Measurements from ENCODE around the gene MAP10. TPM values are rescaled to one million over a fixed set of nuclear protein-coding genes. Genes with fewer than 3 reads are reported as not detected.

Gene MAP10, protein sequence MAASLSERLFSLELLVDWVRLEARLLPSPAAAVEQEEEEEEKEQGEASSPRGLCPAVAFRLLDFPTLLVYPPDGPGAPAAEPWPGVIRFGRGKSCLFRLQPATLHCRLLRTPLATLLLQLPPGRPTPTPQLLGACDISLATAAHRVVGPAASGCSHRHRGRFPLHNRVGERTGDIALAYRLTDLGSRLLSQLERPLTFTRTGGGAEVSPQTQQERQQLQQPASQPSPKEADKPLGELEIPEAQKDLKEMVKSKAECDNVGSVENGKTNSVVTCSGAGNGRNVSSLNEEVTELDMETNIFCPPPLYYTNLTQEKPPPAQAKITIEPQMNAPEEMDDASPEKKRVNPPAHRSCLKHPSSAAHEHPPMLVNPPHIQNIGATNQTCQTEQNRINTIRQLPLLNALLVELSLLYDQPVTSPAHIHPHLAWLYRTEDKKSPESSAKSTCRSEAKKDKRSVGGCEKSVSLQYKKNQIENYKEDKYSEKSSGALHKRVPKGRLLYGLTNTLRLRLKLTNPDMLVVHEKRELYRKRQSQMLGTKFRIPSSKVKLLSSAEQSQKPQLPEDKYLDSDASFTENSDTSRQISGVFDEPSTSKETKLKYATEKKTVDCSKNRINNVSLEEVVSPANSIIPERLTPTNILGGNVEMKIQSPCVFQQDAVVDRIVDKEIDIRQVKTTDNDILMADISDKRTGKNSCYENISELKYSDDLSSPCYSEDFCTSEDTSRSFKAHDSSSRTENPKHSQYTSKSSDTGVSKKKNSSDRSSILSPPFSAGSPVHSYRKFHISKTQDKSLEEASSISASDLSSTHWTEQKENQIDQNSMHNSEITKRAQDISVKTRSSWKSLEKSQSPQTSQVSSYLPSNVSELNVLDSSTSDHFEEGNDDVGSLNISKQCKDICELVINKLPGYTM
- total RNA-seq, result 1 to 10 TPM; 1.4 to 2.7 (median 1.5) TPM
- total RNA-seq (2013), result 4.2 TPM
- 2.0 to 13.0 (median 4.4) reads per million in 29 experiments for total RNA-seq

DNA sequence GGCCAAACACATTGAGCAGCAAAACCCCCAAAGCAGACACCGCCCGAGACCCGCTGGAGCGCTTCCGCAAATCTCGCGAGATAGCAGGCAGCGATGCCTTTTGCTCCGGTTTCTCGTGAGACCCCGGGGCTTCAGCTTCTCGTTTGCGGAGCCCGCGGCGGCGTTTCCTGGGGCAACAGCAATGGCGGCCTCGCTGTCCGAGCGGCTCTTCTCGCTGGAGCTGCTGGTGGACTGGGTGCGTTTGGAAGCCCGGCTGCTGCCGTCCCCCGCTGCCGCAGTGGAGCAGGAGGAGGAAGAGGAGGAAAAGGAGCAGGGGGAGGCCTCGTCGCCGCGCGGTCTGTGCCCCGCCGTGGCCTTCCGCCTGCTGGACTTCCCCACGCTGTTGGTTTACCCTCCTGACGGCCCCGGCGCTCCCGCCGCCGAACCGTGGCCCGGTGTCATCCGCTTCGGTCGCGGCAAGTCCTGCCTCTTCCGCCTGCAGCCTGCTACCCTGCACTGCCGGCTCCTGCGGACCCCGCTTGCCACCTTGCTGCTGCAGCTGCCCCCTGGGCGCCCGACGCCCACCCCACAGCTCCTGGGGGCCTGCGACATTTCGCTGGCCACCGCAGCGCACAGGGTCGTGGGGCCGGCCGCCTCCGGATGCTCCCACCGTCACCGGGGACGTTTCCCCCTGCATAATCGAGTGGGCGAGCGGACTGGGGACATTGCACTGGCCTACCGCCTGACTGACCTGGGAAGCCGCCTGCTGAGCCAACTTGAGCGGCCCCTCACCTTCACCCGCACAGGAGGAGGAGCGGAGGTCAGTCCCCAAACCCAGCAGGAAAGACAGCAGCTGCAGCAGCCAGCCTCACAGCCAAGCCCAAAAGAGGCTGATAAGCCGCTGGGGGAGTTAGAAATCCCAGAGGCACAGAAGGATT, at the start of gene MAP10:
Gene MAP10, plus strand, starts transcription at position 148 of the 917 bp plus-strand sequence. Its CDS starts 34 bp downstream, at position 182.
- no peaks in the 10 kb centered on the region for H3K36me3 ChIP-seq (ENCODE audit: control insufficient read depth in 2 of 2, extremely low read depth in 1 of 2, insufficient read depth in 1 of 2, low read length in 1 of 2)
- CTCF ChIA-PET, result no interaction called here
- H3K27ac ChIP-seq (ENCODE audit: low read length), result peak within 1 kb of the TSS; percentile 75
- H3K9me3 ChIP-seq, result no peaks in the 10 kb centered on the region
- POLR2A ChIA-PET, result no interaction called here
- Mint-ChIP-seq H3K9me3 (peaks cover 8 to 25% (median 20%) of the 10 kb centered on the region in 3 donors), H3K27me3 (no peaks in the 10 kb centered on the region), H3K36me3 (no peaks in the 10 kb centered on the region), H3K4me3 (peak within 1 kb of the TSS; percentile 87 to 91 (median 87)), H3K4me1 (peaks cover 21 to 23% (median 22%) of the 10 kb centered on the region in 3 donors), H3K27ac (peak within 1 kb of the TSS; percentile 79 to 84)
- peak; percentile 78 to 87 (median 84) for ATAC-seq (replicated peaks in 1 of 4)
- no peaks in the 10 kb centered on the region for H3K27me3 ChIP-seq (replicated peaks in 1 of 2; ENCODE audit: control insufficient read depth in 2 of 2, extremely low read depth in 1 of 2, insufficient read depth in 2 of 2, low read length in 1 of 2)
- peaks cover 2 to 15% of the 10 kb centered on the region in 2 experiments for H3K4me1 ChIP-seq (ENCODE audit: control insufficient read depth in 1 of 2, extremely low read depth in 1 of 2, insufficient read depth in 2 of 2, low read length in 2 of 2)
- WGBS (ENCODE audit: insufficient coverage), result 3% methylated on average over 70 of the region's 75 CpGs
- peak within 1 kb of the TSS; percentile 87 to 90 for H3K4me3 ChIP-seq (ENCODE audit: control insufficient read depth in 1 of 2, extremely low read depth in 1 of 2, low read length in 1 of 2)
- DNase-seq, result peak; percentile 50 to 78 (median 62)

DNA sequence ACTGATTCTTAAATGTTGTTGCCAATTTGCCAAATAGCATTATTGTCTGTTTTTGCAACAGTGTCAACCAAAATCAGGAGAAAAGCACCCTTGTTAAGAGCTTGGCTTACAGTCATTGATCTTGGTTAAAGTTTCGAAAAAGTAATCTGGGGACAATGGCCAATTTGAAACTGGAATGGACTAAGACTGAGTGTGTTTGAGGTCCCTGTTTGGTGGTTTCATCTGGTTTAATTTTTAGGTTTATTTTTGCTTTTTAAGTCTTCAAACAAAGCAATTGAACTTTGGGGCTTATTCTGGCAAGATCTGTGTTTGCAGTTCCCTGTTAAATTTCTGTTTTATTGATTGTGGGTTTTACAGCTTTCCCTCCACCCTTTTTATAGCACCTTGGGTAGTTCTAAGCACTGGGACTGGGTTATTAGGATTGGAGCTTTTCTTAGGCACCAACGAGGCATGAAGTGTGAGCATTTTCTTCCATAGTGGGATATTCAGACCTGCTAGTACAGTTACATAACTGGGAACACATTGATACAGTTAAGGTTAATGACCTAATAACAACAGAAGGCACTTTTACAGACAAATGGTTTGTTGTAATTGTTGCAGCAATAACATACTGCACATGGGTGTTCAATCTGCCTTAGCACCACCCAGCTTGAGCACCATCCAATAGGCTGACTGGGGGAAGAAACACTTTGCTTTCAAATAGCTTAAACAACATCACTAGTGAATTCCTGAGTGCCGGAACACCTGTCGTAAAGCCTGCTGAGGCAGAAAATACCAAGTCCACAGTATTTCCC, 40.6 kb upstream of the MAP10 start:
- ATAC-seq (replicated peaks in 1 of 4) (no peak), DNase-seq (no peak)
- no peak overlapping the region for H3K27ac Mint-ChIP-seq
- Histone ChIP-seq H3K4me3 (ENCODE audit: control insufficient read depth in 1 of 2, extremely low read depth in 1 of 2, low read length in 1 of 2) (no peak overlapping the region), H3K27me3 (replicated peaks in 1 of 2; ENCODE audit: control insufficient read depth in 2 of 2, extremely low read depth in 1 of 2, insufficient read depth in 2 of 2, low read length in 1 of 2) (peaks cover 0 to 2% of the 10 kb centered on the region in 2 experiments), H3K27ac (ENCODE audit: low read length) (no peak overlapping the region), H3K4me1 (ENCODE audit: control insufficient read depth in 1 of 2, extremely low read depth in 1 of 2, insufficient read depth in 2 of 2, low read length in 2 of 2) (no peaks in the 10 kb centered on the region), H3K36me3 (ENCODE audit: control insufficient read depth in 2 of 2, extremely low read depth in 1 of 2, insufficient read depth in 1 of 2, low read length in 1 of 2) (no peaks in the 10 kb centered on the region), H3K9me3 (no peaks in the 10 kb centered on the region)
- peaks cover 0 to 10% (median 8%) of the 10 kb centered on the region in 3 donors for H3K9me3 Mint-ChIP-seq
- POLR2A ChIA-PET, result no interaction called here
- CTCF ChIA-PET, result no interaction called here
- peaks cover 10 to 14% of the 10 kb centered on the region in 2 donors for H3K27me3 Mint-ChIP-seq
- 83% methylated on average over 1 of the region's 4 CpGs for WGBS (ENCODE audit: insufficient coverage)
- no peaks in the 10 kb centered on the region for H3K4me1 Mint-ChIP-seq
- H3K36me3 Mint-ChIP-seq, result peaks cover 6% of the 10 kb centered on the region
- no peak overlapping the region for H3K4me3 Mint-ChIP-seq

DNA sequence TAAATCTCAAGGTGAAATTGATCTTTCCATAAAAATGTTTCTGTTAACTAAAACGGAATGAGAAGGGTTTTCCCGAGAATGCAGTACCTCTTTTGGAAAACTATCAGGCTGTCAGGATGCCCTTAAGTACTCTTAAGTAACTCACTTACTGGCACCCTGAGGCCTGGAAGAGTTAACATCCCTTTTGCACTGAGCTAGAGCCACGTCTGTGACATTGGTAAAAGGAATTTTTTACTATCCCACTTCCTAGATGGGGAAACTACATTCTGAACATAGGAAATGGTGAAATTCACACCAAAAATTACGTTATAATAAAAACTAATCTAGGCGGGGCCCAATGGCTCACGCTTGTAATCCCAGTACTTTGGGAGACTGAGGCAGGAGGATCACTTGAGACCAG, 39.7 kb upstream of the MAP10 start:
- Mint-ChIP-seq H3K27me3 (peaks cover 10 to 14% of the 10 kb centered on the region in 2 donors), H3K9me3 (peaks cover 0 to 10% (median 8%) of the 10 kb centered on the region in 3 donors), H3K4me1 (no peaks in the 10 kb centered on the region), H3K36me3 (peaks cover 6% of the 10 kb centered on the region), H3K27ac (no peak overlapping the region), H3K4me3 (no peak overlapping the region)
- H3K4me3 ChIP-seq (ENCODE audit: control insufficient read depth in 1 of 2, extremely low read depth in 1 of 2, low read length in 1 of 2), result no peak overlapping the region
- H3K36me3 ChIP-seq (ENCODE audit: control insufficient read depth in 2 of 2, extremely low read depth in 1 of 2, insufficient read depth in 1 of 2, low read length in 1 of 2), result no peaks in the 10 kb centered on the region
- H3K4me1 ChIP-seq (ENCODE audit: control insufficient read depth in 1 of 2, extremely low read depth in 1 of 2, insufficient read depth in 2 of 2, low read length in 2 of 2), result no peaks in the 10 kb centered on the region
- H3K9me3 ChIP-seq, result no peaks in the 10 kb centered on the region
- DNase-seq (no peak), ATAC-seq (replicated peaks in 1 of 4) (no peak)
- H3K27me3 ChIP-seq (replicated peaks in 1 of 2; ENCODE audit: control insufficient read depth in 2 of 2, extremely low read depth in 1 of 2, insufficient read depth in 2 of 2, low read length in 1 of 2), result peaks cover 0 to 2% of the 10 kb centered on the region in 2 experiments
- ChIA-PET POLR2A (no interaction called here), CTCF (no interaction called here)
- WGBS (ENCODE audit: insufficient coverage), result no CpG with 5 or more reads among the region's 6 CpGs
- no peak overlapping the region for H3K27ac ChIP-seq (ENCODE audit: low read length)

DNA sequence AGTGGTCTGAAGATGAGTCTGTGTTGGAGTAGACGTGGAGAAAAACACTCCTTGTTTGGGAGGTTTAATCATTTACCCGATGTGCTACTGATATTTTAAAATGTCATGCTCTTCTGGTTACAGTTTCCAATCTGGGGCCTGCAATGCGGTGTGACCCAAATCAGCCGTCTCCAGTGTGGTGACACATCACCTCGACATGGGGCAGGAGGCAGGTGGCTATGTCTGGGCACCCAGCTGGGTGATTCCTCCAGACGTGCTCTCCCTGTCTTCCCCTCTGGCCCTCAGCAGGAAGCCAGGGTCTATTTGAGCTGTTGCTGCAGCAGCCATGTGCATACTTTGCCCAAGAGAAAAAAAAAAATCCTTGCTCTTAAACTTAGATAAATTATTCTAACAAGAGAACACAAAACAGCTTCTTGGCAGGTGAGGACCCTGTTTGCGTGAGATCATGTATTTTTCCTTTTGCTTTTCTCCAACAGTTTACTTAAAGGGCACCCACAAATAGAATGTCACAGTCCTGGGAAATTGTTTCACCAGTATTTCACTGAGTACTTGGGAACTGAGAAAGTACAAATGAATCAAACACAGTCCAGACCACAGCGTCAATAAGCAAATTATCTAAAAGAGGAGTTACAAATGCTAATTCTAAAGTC, 38.9 kb upstream of the MAP10 start:
- WGBS (ENCODE audit: insufficient coverage), result 37% methylated on average over 7 of the region's 8 CpGs
- Mint-ChIP-seq H3K4me3 (no peak overlapping the region), H3K9me3 (peaks cover 0 to 10% (median 8%) of the 10 kb centered on the region in 3 donors), H3K4me1 (no peaks in the 10 kb centered on the region), H3K36me3 (peaks cover 6% of the 10 kb centered on the region), H3K27me3 (peaks cover 10 to 14% of the 10 kb centered on the region in 2 donors), H3K27ac (no peak overlapping the region)
- H3K27me3 ChIP-seq (replicated peaks in 1 of 2; ENCODE audit: control insufficient read depth in 2 of 2, extremely low read depth in 1 of 2, insufficient read depth in 2 of 2, low read length in 1 of 2), result peaks cover 0 to 2% of the 10 kb centered on the region in 2 experiments
- no peak overlapping the region for H3K27ac ChIP-seq (ENCODE audit: low read length)
- POLR2A ChIA-PET, result no interaction called here
- no peaks in the 10 kb centered on the region for H3K36me3 ChIP-seq (ENCODE audit: control insufficient read depth in 2 of 2, extremely low read depth in 1 of 2, insufficient read depth in 1 of 2, low read length in 1 of 2)
- DNase-seq, result no peak
- H3K4me3 ChIP-seq (ENCODE audit: control insufficient read depth in 1 of 2, extremely low read depth in 1 of 2, low read length in 1 of 2), result no peak overlapping the region
- ATAC-seq (replicated peaks in 1 of 4), result no peak
- CTCF ChIA-PET, result no interaction called here
- no peaks in the 10 kb centered on the region for H3K9me3 ChIP-seq
- no peaks in the 10 kb centered on the region for H3K4me1 ChIP-seq (ENCODE audit: control insufficient read depth in 1 of 2, extremely low read depth in 1 of 2, insufficient read depth in 2 of 2, low read length in 2 of 2)

DNA sequence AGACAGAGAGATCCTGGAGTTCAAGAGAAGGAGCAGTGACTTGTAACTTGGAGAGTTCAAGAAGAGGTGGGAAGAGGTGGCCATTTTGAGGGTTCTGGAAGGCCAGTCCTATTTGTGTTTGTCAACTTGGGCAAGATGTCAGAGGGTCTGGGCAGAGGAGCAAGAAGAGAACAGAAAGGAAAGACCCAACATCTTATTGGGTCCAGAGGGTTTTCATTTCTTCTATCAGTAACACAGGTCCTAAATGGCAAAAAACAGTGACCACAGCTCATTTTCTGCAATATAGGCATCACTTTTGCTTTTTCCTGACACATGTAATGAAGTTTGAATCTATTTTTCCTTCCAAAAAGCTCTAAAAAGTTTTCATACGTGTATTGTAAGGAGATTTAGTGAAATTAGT, 38.3 kb upstream of the MAP10 start:
- Histone ChIP-seq H3K4me1 (ENCODE audit: control insufficient read depth in 1 of 2, extremely low read depth in 1 of 2, insufficient read depth in 2 of 2, low read length in 2 of 2) (no peaks in the 10 kb centered on the region), H3K36me3 (ENCODE audit: control insufficient read depth in 2 of 2, extremely low read depth in 1 of 2, insufficient read depth in 1 of 2, low read length in 1 of 2) (no peaks in the 10 kb centered on the region), H3K27me3 (replicated peaks in 1 of 2; ENCODE audit: control insufficient read depth in 2 of 2, extremely low read depth in 1 of 2, insufficient read depth in 2 of 2, low read length in 1 of 2) (peaks cover 0 to 2% of the 10 kb centered on the region in 2 experiments), H3K9me3 (no peaks in the 10 kb centered on the region), H3K27ac (ENCODE audit: low read length) (no peak overlapping the region), H3K4me3 (ENCODE audit: control insufficient read depth in 1 of 2, extremely low read depth in 1 of 2, low read length in 1 of 2) (no peak overlapping the region)
- peaks cover 0 to 10% (median 8%) of the 10 kb centered on the region in 3 donors for H3K9me3 Mint-ChIP-seq
- peaks cover 6% of the 10 kb centered on the region for H3K36me3 Mint-ChIP-seq
- WGBS (ENCODE audit: insufficient coverage), result no CpG with 5 or more reads among the region's 1 CpG
- ChIA-PET POLR2A (no interaction called here), CTCF (no interaction called here)
- DNase-seq (no peak), ATAC-seq (replicated peaks in 1 of 4) (no peak)
- H3K4me1 Mint-ChIP-seq, result no peaks in the 10 kb centered on the region
- peaks cover 10 to 14% of the 10 kb centered on the region in 2 donors for H3K27me3 Mint-ChIP-seq
- H3K27ac Mint-ChIP-seq, result no peak overlapping the region
- H3K4me3 Mint-ChIP-seq, result no peak overlapping the region

All from T-cell (primary cell).